DOHH2 (cell line): ENCODE measurements around the gene CNN2.

Experiments
- H3F3A ChIP-seq: fragments of 200-600 bp; sonication (generic), shearing (Covaris generic); 2 replicates; pipeline ENCODE4 v1.6.0; 2016; ENCODE audit warnings: antibody characterized with exemption, mild to moderate bottlenecking; ENCODE audit not compliant: control insufficient read depth, insufficient read depth
- H3K27ac ChIP-seq: fragments of 200-600 bp; sonication (generic); 2 replicates; pipeline ENCODE4 v1.5.1; 2014; ENCODE audit warnings: low read depth, mild to moderate bottlenecking, low read length, moderate library complexity
- H3K27me3 ChIP-seq: fragments of 200-600 bp; sonication (generic); 2 replicates; pipeline ENCODE4 v1.6.1; 2014; ENCODE audit warnings: mild to moderate bottlenecking, low read length, mixed read lengths; ENCODE audit not compliant: control insufficient read depth
- H3K36me3 ChIP-seq: fragments of 200-600 bp; sonication (generic); 2 replicates; pipeline ENCODE4 v1.6.1; 2014; ENCODE audit warnings: mild to moderate bottlenecking, low read length, moderate library complexity, mixed read lengths; ENCODE audit not compliant: control insufficient read depth
- H3K4me1 ChIP-seq: fragments of 200-600 bp; sonication (generic); 2 replicates; pipeline ENCODE4 v1.6.1; 2014; ENCODE audit warnings: mild to moderate bottlenecking, low read length, mixed read lengths; ENCODE audit not compliant: control insufficient read depth
- H3K4me2 ChIP-seq: fragments of 200-600 bp; sonication (generic); 2 replicates; pipeline ENCODE4 v1.6.0; 2014; ENCODE audit warnings: mild to moderate bottlenecking, low read length, moderate library complexity
- H3K4me3 ChIP-seq: fragments of 200-600 bp; sonication (generic); 2 replicates; pipeline ENCODE4 v1.5.1; 2014; ENCODE audit warnings: mild to moderate bottlenecking, low read length, mixed read lengths
- H3K79me2 ChIP-seq: fragments of 200-600 bp; sonication (generic); 2 replicates; pipeline ENCODE4 v1.6.1; 2014; ENCODE audit warnings: mild to moderate bottlenecking, low read length, mixed read lengths; ENCODE audit not compliant: control insufficient read depth
- H3K9me2 ChIP-seq: fragments of 200-600 bp; sonication (generic); replicated peaks from 2 replicates; pipeline ENCODE4 v1.6.1; 2014; ENCODE audit warnings: mild to moderate bottlenecking, low read length, mixed read lengths; ENCODE audit not compliant: control insufficient read depth
- H3K9me3 ChIP-seq: fragments of 200-600 bp; sonication (generic); 2 replicates; pipeline ENCODE4 v1.6.1; 2014; ENCODE audit warnings: antibody characterized with exemption, low read length, mixed read lengths; ENCODE audit not compliant: control insufficient read depth, insufficient read depth
- H4K20me1 ChIP-seq: fragments of 200-600 bp; sonication (generic); 2 replicates; pipeline ENCODE4 v1.6.0; 2014; ENCODE audit warnings: low read depth, mild to moderate bottlenecking, antibody characterized with exemption, low read length, moderate library complexity; ENCODE audit not compliant: control insufficient read depth, insufficient read depth
- CTCF ChIP-seq: fragments of 200-600 bp; sonication (generic); IDR thresholded peaks from one replicate; pipeline ENCODE4 v1.5.1; 2014; ENCODE audit warnings: antibody characterized with exemption, mild to moderate bottlenecking, low read depth, low read length; ENCODE audit not compliant: poor library complexity, severe bottlenecking
- EZH2phosphoT487 ChIP-seq: fragments of 200-600 bp; sonication (generic); IDR thresholded peaks from 2 replicates; pipeline ENCODE4 v1.6.1; 2017; ENCODE audit warnings: borderline replicate concordance, mild to moderate bottlenecking, antibody characterized with exemption, low read length, moderate library complexity, mixed read lengths

The CNN2 gene

GRCh38 chr19:1065606-1066109, 39.2 kb downstream of the CNN2 start:
- Histone ChIP-seq H3K27ac (no peak overlapping the region), H3K27me3 (no peaks in the 10 kb centered on the region), H3K9me2 (no peaks in the 10 kb centered on the region), H3K4me3 (no peak overlapping the region), H3K36me3 (peaks cover 23% of the 10 kb centered on the region), H3K4me1 (peaks cover 48% of the 10 kb centered on the region), H3K9me3 (no peaks in the 10 kb centered on the region), H4K20me1 (no peaks in the 10 kb centered on the region), H3F3A (peaks cover 9% of the 10 kb centered on the region; the same call in 1 of the 2 replicates), H3K4me2 (peak overlapping the region; percentile 96; the same call in 1 of the 2 replicates), H3K79me2 (peaks cover 29% of the 10 kb centered on the region)
- no peak for TF ChIP-seq EZH2phosphoT487
- TF ChIP-seq CTCF = no peak

- H3K4me2 ChIP-seq = peak overlapping the region; percentile 96
- TF ChIP-seq EZH2phosphoT487 = no peak
- no peak for TF ChIP-seq CTCF
- H3F3A ChIP-seq = peaks cover 9% of the 10 kb centered on the region; the same call in 1 of the 2 replicates
- H3K4me1 ChIP-seq = peaks cover 48% of the 10 kb centered on the region
- no peaks in the 10 kb centered on the region for H4K20me1 ChIP-seq
- no peaks in the 10 kb centered on the region for H3K9me2 ChIP-seq
- peak overlapping the region; percentile 91 for H3K27ac ChIP-seq
- peak overlapping the region; percentile 88 for H3K4me3 ChIP-seq
- peaks cover 27% of the 10 kb centered on the region for H3K36me3 ChIP-seq
- no peaks in the 10 kb centered on the region for H3K27me3 ChIP-seq
- H3K79me2 ChIP-seq = peaks cover 34% of the 10 kb centered on the region
- H3K9me3 ChIP-seq = no peaks in the 10 kb centered on the region
These were observed 39.9 kb downstream of the CNN2 start for GRCh38 chr19:1066251-1066747.

- Histone ChIP-seq H3F3A (peaks cover 9% of the 10 kb centered on the region; the same call in 1 of the 2 replicates), H3K9me3 (no peaks in the 10 kb centered on the region), H3K27ac (peak within 1 kb of the TSS; percentile 91), H3K36me3 (peaks cover 27% of the 10 kb centered on the region), H3K9me2 (no peaks in the 10 kb centered on the region), H3K27me3 (no peaks in the 10 kb centered on the region), H3K79me2 (peaks cover 38% of the 10 kb centered on the region), H4K20me1 (no peaks in the 10 kb centered on the region), H3K4me1 (peaks cover 48% of the 10 kb centered on the region), H3K4me3 (peak within 1 kb of the TSS; percentile 88), H3K4me2 (peak within 1 kb of the TSS; percentile 96)
- TF ChIP-seq EZH2phosphoT487 (no peak), CTCF (no peak)
These were observed 40.4 kb downstream of the CNN2 start, which contains the start of gene ARHGAP45 for GRCh38 chr19:1066748-1067340. Gene ARHGAP45 (plus strand): TSS chr19:1067167. CDS start chr19:1067406, 239 bp downstream.
